Coronary artery (tissue), 2 donors: ENCODE results near the gene TTC27.

Experiments
- DNase-seq: peaks from one replicate; pipeline ENCODE4 v3.0.0-alpha.2; 2017; ENCODE audit warnings: low spot score
- H3K27ac ChIP-seq, 2 donors: fragments of 200-600 bp; sonication (generic); one replicate each; pipeline ENCODE4 v1.5.1; 2016 to 2019
- H3K4me3 ChIP-seq: fragments of 200-600 bp; sonication (generic); 2 replicates; pipeline ENCODE4 v1.5.1; 2016; ENCODE audit warnings: mild to moderate bottlenecking, moderate library complexity
- TF ChIP-seq, protein P1 (sequence below): fragments of 200-600 bp; sonication (generic); IDR thresholded peaks from one replicate; pipeline ENCODE4 v1.5.1; 2019; ENCODE audit warnings: antibody characterized with exemption

Gene TTC27

DNA sequence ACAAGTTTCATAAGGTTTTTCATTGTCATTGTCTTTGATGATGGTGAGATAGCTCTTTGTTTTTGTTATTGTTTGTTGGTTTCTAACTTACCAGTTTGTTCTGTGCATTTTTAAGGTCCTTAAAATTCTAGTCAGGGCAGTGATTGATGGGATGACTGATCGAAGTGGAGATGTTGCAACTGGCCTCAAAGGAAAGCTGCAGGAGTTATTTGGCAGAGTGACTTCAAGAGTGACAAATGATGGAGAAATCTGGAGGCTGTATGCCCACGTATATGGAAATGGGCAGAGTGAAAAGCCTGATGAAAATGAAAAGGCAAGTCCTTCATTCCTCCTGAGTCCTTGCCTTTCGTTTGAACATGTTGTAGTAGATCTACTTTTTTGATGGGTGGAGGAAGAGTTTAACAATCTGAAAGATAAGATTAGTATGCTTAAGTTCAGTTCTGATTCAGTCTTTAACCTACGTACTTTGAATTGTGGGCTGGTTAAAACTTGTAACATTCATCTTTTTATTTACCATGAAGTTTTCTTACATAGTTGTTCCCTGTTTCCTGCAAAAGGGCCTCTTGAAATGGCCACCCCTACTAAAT, 183.2 kb downstream of the TTC27 start:
- TF ChIP-seq, protein P1, sequence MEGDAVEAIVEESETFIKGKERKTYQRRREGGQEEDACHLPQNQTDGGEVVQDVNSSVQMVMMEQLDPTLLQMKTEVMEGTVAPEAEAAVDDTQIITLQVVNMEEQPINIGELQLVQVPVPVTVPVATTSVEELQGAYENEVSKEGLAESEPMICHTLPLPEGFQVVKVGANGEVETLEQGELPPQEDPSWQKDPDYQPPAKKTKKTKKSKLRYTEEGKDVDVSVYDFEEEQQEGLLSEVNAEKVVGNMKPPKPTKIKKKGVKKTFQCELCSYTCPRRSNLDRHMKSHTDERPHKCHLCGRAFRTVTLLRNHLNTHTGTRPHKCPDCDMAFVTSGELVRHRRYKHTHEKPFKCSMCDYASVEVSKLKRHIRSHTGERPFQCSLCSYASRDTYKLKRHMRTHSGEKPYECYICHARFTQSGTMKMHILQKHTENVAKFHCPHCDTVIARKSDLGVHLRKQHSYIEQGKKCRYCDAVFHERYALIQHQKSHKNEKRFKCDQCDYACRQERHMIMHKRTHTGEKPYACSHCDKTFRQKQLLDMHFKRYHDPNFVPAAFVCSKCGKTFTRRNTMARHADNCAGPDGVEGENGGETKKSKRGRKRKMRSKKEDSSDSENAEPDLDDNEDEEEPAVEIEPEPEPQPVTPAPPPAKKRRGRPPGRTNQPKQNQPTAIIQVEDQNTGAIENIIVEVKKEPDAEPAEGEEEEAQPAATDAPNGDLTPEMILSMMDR: no peak
- Histone ChIP-seq H3K27ac (no peak overlapping the region), H3K4me3 (no peak overlapping the region)
- DNase-seq: no peak

DNA sequence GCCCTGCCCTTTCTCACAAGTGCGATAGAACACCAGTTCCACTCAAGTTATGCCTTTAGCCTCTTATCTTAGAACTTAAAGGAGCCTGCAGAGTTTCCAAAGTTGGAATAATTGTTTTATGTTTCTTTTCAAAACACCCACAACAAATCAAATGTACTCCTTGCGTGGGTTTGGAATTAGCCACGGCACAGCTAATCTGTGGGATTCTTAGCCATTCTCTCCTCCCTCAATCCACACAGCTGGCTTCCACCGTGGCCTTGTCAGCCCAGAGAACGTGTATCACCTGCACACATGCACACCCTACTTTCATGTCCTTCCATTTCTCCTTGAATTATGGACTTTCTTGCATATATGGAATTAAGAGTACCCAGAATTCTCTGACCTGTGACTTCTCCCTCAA, 183.8 kb downstream of the TTC27 start:
- Histone ChIP-seq H3K4me3 (no peak overlapping the region), H3K27ac (no peak overlapping the region)
- TF ChIP-seq, protein P1: no peak
- DNase-seq: no peak

DNA sequence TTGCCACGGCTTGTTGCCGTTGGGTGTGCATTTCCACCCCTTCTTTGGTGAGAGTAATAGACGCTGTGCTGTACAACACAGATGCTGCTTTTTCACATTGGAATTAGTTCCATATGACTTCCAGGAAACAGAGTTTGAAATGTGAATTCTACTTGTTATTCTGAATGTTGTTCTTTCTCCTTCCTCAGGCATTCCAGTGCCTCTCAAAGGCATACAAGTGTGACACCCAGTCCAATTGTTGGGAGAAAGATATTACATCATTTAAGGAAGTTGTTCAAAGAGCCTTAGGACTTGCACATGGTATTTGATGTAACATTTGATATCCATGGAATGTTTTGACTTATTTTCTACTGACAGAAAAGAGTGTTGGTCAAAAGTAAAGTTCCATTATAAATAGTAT, 184.5 kb downstream of the TTC27 start:
- TF ChIP-seq, protein P1: no peak
- H3K4me3 ChIP-seq: no peak overlapping the region
- DNase-seq: no peak
- no peak overlapping the region for H3K27ac ChIP-seq

DNA sequence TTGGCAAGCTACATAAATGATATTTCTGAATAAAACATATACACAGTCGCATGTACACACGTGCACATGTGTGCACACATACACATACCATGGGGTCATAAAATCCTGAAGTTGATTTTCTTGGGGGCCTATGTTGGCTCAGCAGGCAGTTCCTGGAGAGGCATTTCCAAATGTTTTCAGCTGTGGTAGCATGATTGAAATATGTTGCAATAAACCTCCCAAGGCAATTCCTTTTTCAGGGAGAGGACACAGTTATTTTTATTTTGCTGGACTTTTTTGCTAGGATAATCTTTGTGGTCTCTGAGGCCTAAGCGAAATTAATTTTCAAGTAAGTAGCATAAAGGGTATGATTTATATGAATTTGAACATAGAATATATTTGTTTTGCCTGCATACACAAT, 192.2 kb downstream of the TTC27 start:
- DNase-seq: no peak
- TF ChIP-seq, protein P1: no peak
- no peak overlapping the region for H3K4me3 ChIP-seq
- H3K27ac ChIP-seq: no peak overlapping the region

DNA sequence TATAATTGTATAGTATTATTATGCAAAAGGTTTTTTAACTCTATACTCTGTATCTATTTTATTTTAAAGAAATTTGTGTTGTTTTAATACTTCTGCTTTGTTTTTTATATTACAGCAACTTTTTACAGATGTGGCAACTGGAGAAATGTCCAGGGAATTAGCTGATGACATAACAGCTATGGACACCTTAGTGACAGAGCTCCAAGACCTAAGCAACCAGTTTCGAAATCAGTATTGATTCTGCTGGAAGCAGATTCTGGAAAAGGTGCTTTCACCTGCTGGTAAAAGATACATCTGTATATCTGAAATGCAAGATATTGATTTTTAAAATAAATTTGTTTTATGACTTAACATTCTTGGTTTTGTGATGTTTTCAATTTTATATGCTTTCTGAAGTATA, 192.9 kb downstream of the TTC27 start:
- DNase-seq: no peak
- Histone ChIP-seq H3K4me3 (no peak overlapping the region), H3K27ac (no peak overlapping the region)
- TF ChIP-seq, protein P1: no peak

DNA sequence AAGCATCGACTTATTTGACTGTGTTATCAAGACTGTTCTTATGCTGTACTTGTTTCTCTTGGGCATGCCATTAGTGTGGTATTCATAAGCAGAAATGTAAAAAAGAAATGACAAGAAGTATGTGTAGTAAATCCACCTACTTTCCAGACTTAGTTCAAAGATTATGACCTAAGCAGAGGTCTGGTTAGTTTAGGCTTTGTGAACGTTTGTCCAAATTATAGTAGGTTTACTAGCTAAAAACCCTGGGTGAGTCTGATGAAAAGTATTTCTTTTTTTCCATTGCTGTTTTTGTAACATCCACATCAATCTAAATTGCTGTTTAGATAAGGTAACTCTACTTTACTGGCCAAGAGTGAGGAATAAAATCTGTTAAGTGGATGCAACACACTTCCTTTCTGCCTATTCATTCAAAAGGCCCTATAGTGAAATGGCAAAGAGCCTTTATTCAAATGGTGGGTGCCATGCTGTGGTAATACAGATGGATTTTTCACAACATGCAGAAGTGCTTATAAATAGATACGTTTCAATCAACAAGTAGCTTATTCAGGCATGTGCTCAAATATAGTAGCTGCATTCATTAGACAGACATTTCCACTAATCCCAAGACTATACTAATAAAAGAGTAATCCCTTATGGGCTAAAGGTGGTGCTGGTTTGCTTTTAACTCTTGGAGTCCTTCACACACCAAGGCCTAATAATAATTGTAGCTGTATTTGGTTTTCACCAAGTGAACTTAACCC, 196.4 kb downstream of the TTC27 start:
- no peak overlapping the region for H3K27ac ChIP-seq
- DNase-seq: no peak
- no peak overlapping the region for H3K4me3 ChIP-seq
- TF ChIP-seq, protein P1: no peak

DNA sequence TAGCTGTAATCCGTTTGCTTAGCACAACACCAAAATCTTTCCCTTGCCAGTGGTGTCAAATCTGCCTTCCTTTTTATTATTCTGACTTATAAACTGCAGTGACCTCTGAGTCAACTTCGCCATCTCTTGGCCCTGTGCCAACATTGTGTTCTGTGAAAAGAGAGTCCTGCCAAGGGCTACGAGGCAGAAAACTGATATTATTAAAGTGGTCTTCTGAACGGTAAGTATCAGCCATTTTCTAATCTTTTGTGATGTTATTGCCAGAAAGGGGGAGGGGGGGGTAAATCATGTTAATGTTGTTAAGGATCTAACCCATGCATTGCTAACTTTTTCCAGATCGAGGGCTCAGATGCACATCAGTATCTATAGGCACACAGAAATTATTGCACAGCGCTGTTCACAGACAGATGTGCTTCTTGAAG, 197.5 kb downstream of the TTC27 start:
- no peak for DNase-seq
- TF ChIP-seq, protein P1: no peak
- Histone ChIP-seq H3K27ac (no peak overlapping the region), H3K4me3 (no peak overlapping the region)
